ENCODE data around the gene DISC1.
A peak's percentile ranks its signal among the peaks of the same experiment; 100 is the strongest.
"Not testable (repeated sequence)": the region's sequence is repeated elsewhere in the genome, so short reads cannot be mapped to it uniquely, and the experiment has no call there.

The DISC1 gene

GRCh38 chr1:231639819-231640218, 13.2 kb downstream of the DISC1 start:
- DNase-seq = no peak

GRCh38 chr1:231641444-231641843, 14.9 kb downstream of the DISC1 start:
- not testable (repeated sequence) for DNase-seq

DNA sequence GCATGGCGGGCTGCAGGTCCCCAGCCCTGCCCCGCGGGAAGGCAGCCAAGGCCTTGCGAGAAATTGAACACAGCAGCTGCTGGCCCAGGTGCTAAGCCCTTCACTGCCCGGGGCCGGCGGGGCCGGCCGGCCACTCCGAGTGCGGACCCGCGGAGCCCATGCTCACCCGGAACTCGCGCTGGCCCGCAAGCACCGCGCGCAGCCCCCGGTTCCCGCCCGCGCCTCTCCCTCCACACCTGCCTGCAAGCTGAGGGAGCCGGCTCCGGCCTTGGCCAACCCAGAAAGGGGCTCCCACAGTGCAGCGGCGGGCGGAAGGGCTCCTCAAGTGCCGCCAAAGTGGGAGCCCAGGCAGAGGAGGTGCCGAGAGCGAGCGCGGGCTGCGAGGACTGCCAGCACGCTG, 15.5 kb downstream of the DISC1 start:
- DNase-seq = not testable (repeated sequence)

DNA sequence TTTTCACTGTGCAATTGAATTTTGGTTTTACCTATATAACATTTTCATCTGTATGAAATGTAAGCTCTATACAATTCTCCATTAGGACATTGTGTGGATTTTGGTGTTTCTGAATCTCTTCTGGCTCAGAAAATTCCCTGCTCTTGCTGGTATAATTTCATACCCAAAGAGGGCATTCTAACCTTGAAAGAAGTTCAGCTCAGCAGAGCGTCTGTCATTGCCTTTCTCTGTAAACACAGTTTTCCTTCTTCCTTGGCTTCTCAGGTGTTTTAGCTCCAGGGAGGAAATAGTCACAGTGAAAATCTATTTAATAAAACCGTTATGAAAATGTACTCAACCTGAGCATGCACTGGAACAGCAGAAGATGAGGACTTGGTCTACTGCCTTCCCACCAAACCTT, 16.0 kb downstream of the DISC1 start:
- no peak for DNase-seq

- DNase-seq = no peak
Observed at GRCh38 chr1:231643071-231643934, 16.7 kb downstream of the DISC1 start.

DNA sequence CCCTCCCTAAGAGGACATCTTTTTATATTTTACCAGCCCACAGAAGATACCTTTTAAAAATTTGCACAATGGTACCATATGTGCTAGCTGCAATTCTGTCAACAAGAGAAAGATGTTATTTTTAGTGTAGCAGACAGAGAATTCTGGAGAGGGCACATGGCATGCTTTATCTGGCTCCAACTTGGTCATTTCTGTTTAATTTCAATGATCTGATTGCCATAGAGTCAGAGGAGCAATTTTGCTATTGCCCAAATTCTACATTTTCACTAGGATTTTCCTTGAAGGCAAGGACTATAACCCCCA, 17.3 kb downstream of the DISC1 start:
- DNase-seq = no peak

DNA sequence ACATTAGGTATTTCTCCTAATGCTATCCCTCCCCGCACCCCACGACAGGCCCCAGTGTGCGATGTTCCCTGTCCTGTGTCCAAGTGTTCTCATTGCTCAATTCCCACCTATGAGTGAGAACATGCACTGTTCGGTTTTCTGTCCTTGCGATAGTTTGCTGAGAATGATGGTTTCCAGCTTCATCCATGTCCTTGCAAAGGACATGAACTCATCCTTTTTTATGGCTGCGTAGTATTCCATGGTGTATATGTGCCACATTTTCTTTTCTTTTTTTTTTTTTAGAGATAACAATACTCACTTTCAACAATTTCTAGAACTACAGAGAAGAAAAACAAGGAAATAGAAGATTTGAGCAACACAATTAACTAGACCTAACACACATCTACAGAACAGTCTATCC, 19.0 kb downstream of the DISC1 start:
- DNase-seq = not testable (repeated sequence)

DNA sequence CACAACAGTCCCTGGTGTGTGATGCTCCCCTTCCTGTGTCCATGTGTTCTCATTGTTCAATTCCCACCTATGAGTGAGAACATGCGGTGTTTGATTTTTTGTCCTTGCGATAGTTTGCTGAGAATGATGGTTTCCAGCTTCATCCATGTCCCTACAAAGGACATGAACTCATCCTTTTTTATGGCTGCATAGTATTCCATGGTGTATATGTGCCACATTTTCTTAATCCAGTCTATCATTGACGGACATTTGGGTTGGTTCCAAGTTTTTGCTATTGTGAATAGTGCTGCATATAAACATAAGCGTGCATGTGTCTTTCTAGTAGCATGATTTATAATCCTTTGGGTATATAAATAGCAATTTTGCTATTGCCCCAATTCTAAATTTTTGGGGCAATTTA, 19.6 kb downstream of the DISC1 start:
- DNase-seq = not testable (repeated sequence)

DNA sequence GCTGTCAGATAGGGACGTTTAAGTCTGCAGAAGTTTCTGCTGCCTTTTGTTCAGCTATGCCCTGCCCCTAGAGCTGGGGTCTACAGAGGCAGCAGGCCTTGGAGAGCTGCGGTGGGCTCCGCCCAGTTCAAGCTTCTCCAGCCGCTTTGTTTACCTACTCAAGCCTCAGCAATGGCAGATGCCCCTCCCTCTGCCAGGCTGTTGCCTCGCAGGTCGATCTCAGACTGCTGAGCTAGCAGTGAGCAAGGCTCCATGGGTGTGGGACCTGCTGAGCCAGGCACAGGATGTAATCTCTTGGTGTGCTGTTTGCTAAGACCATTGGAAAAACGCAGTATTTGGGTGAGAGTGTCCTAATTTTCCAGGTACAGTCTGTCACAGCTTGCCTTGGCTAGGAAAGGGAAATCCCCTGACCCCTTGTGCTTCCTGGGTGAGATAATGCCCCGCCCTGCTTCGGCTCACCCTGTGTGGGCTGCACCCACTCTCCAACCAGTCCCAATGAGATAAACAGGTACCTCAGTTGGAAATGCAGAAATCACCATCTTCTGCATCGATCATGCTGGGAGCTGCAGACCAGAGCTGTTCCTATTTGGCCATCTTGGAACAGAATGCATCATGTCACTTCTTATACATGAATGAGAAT, 25.2 kb downstream of the DISC1 start:
- DNase-seq = not testable (repeated sequence)

- no peak for DNase-seq
Observed at GRCh38 chr1:231653632-231654031, 27.0 kb downstream of the DISC1 start.

- DNase-seq = no peak
Observed at GRCh38 chr1:231656741-231657140, 30.2 kb downstream of the DISC1 start.

- not testable (repeated sequence) for DNase-seq
Observed at GRCh38 chr1:231658223-231658622, 31.6 kb downstream of the DISC1 start.

DNA sequence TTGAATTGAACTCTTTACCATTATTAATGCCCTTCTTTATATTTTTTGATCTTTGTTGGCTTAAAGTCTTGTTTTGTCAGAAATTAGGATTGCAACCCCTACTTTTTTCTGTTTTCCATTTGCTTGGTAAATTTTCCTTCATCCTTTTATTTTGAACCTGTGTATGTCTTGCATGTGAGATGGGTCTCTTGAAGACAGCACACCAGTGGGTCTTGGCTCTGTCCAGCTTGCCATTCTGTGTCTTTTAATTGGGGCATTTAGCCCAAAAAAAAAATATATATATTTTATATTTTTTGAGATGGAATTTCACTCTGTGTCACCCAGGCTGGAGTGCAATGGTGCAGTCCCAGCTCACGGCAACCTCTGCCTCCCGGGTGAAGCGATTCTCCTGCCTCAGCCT, 33.6 kb downstream of the DISC1 start:
- no peak for DNase-seq

GRCh38 chr1:231663211-231663792, 36.7 kb downstream of the DISC1 start:
- DNase-seq = peak; percentile 10

DNA sequence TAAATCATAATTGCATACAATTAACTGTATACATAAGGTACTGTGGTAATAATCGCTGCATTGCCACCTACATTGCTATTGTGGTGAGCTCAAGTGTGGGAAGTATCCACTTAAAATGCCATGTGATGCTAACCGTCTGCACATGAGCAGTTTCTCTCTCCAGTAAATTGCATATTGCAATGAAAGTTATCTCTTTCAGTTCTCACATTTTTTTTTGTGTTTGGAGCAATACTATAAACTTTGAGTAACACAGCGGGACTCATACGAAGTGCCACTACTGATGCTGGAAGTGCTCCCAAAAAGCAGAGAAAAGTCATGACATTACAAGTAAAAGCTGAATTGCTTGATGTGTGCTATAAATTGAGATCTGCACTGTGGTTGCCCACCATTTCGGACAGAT, 38.5 kb downstream of the DISC1 start:
- no peak for DNase-seq

- DNase-seq = no peak
Observed at GRCh38 chr1:231665726-231666125, 39.1 kb downstream of the DISC1 start.

- DNase-seq = no peak
Observed at GRCh38 chr1:231666220-231666936, 39.8 kb downstream of the DISC1 start.

GRCh38 chr1:231666937-231667608, 40.5 kb downstream of the DISC1 start:
- no peak for DNase-seq

DNA sequence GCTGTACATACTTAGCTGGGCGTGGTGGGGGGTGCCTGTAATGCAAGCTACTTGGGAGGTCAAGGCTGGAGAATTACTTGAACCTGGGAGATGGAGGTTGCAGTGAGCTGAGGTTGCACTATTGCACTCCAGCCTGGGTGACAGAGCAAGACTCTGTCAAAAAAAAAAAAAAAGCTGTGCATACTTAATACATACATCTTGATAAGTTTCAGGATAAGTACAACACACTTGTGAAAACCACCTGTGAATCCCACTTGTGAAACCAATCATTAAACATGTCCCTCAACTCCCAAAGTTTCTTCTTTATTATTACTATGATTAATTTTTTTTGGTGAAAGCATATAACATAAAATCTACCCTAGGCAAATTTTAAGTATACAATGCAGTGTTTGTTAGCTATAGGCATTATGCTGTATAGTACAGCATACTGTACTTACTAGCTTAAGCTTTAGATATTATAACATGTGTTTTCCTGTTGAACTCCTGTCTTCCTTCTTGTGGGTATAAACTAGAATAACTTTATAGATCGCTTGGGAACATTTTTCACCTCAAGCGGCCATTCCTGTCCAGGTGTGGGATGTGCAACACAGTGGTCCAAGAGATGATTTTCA, 41.4 kb downstream of the DISC1 start:
- no peak for DNase-seq

DNA sequence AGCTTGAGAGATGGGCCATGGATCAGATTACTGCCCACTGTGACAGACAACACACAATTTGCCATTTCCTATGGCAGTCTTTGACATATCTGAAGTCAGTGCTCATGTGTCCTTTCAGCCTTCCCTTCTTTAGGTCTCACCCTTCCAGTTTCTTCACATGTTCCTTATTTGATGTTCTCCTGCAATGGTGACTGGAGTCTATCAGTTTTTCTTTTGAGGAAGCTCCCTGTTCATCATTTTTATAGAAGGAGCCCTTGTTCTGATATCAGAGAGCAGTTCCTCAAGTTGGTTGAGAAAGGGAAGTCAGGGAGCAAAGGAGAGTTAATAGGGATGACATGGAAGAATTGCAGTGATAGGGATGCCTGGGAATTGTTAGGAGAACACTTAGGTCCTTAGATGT, 42.2 kb downstream of the DISC1 start:
- DNase-seq = no peak

DNA sequence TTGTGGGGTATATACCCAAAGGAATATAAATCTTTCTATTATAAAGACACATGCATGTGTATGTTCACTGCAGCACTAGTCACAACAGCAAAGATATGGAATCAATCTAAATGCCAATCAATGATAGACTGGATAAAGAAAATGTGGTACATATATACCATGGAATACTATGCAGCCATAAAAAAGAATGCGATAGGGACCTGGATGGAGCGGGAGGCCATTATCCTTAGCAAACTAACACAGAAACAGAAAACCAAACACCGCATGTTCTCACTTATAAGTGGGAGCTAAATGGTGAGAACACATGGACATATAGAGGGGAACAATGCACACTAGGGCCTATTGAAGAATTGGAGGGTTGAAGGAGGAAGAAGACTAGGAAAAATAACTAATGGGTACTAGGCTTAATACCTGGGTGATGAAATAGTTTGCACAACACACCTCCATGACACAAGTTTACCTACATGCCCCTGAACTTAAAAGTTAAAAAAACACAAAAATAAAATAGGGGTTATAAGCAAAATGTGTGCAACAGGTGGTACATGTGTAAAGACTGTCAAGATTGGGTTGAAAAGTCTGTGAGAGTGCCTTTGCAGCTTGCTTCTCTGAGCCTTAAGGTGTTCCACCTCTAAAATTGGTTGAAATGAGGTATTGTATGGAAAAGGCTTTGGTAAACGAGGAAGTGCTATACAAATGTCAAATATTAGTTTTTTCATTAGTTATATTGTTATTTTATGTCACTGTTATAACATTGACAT, 43.5 kb downstream of the DISC1 start:
- DNase-seq = not testable (repeated sequence)

DNA sequence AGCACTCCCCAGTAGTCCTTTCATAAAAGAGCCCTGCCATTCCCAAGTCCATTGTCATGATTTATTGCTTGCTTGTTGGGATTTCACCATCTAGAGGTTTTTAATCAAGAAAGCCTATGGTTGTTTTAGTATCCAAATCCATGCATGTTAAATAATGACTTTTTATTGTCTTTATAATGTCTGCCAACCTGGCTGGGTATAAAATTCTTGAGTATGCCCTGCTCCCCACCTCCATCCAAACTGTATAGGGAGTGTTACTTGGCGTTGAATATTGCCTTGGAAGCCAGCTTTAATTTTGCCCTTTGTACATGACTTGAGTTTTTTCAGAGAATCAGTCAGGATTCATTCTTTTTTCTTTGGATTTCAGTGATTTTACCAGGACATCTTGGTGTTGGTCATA, 44.2 kb downstream of the DISC1 start:
- no peak for DNase-seq
